CD4-positive, CD25-positive, alpha-beta regulatory T cell (primary cell): Measurements from ENCODE around the gene JSRP1. TPM values are rescaled to one million over a fixed set of nuclear protein-coding genes. Genes with fewer than 3 reads are reported as not detected.

ENCODE experiments used
- ATAC-seq, 2 donors: fragments of 150-1000 bp; cut with Tn5 transposase; one replicate each; pipeline ENCODE4 v1.10.0; 2021; ENCODE audit warnings: low read depth in 2 of 2, moderate number of reproducible peaks in 2 of 2, moderate library complexity in 1 of 2
- DNase-seq, 3 donors: peaks; one replicate each; pipeline versions ENCODE4 v3.0.0 to v3.0.0-alpha.2; 2012 to 2022; ENCODE audit warnings: mixed read lengths in 1 of 3
- H3K27ac ChIP-seq: one replicate; pipeline ENCODE4 v1.7.0; 2013; ENCODE audit warnings: mild to moderate bottlenecking, low read length; ENCODE audit not compliant: insufficient read depth, poor library complexity, severe bottlenecking
- H3K27me3 ChIP-seq: one replicate; pipeline ENCODE4 v1.7.0; 2013; ENCODE audit warnings: low read length; ENCODE audit not compliant: control insufficient read depth, insufficient read depth
- H3K36me3 ChIP-seq: one replicate; pipeline ENCODE4 v1.7.0; 2013; ENCODE audit warnings: mild to moderate bottlenecking, low read length, moderate library complexity; ENCODE audit not compliant: control insufficient read depth, insufficient read depth
- H3K4me1 ChIP-seq: 2 replicates; pipeline ENCODE4 v1.7.0; 2013; ENCODE audit warnings: mild to moderate bottlenecking, low read length; ENCODE audit not compliant: insufficient read depth, control insufficient read depth, poor library complexity, severe bottlenecking
- H3K4me3 ChIP-seq: one replicate; pipeline ENCODE4 v1.7.0; 2013; ENCODE audit warnings: low read depth, mild to moderate bottlenecking, low read length, moderate library complexity
- H3K9me3 ChIP-seq, 2 experiments: 1 replicate in 1 of 2; 2 replicates in 1 of 2; pipeline ENCODE4 v1.7.0; 2013; ENCODE audit warnings: low read length in 2 of 2, mild to moderate bottlenecking in 1 of 2, moderate library complexity in 1 of 2; ENCODE audit not compliant: control insufficient read depth in 2 of 2
- H3K27ac Mint-ChIP-seq, 3 donors: one replicate each; pipeline ENCODE4 v1.8.0; 2020 to 2022; ENCODE audit warnings: mild to moderate bottlenecking in 3 of 3, mixed read lengths in 3 of 3, moderate library complexity in 2 of 3
- H3K27me3 Mint-ChIP-seq: one replicate; pipeline ENCODE4 v1.8.0; 2022; ENCODE audit warnings: mild to moderate bottlenecking, mixed read lengths
- H3K36me3 Mint-ChIP-seq: one replicate; pipeline ENCODE4 v1.8.0; 2020; ENCODE audit warnings: mixed read lengths
- H3K4me1 Mint-ChIP-seq, 4 donors: one replicate each; pipeline ENCODE4 v1.8.0; 2020 to 2022; ENCODE audit warnings: mixed read lengths in 4 of 4, mild to moderate bottlenecking in 1 of 4
- H3K4me3 Mint-ChIP-seq, 4 donors: one replicate each; pipeline ENCODE4 v1.8.0; 2020 to 2022; ENCODE audit warnings: mild to moderate bottlenecking in 4 of 4, mixed read lengths in 4 of 4, moderate library complexity in 3 of 4
- H3K9me3 Mint-ChIP-seq, 7 donors: one replicate each; pipeline ENCODE4 v1.8.0; 2020 to 2022; ENCODE audit warnings: mixed read lengths in 7 of 7, mild to moderate bottlenecking in 3 of 7, moderate library complexity in 2 of 7
- polyA plus RNA-seq, 4 donors: library from polyadenylated mRNA; unstranded; fragments of 300-500 nt; fragmentation: Illumina TruSeq; gene quantifications; one replicate each; pipeline ENCODE4 v1.2.3, GENCODE V29; 2021
- total RNA-seq: library from RNA; stranded (reverse); gene quantifications from one replicate; pipeline ENCODE4 v1.2.3, GENCODE V29; 2022

JSRP1 gene
- total and polyA plus RNA-seq, 5 donors from 2014 or later = 0.89 to 2.4 (median 1.6) TPM

- Histone ChIP-seq H3K27ac (no peak overlapping the region), H3K36me3 (peaks cover 8% of the 10 kb centered on the region), H3K9me3 (no peaks in the 10 kb centered on the region), H3K27me3 (no peaks in the 10 kb centered on the region), H3K4me3 (no peak overlapping the region), H3K4me1 (no peaks in the 10 kb centered on the region)
- peaks cover 0 to 1% (median 0%) of the 10 kb centered on the region in 4 donors for H3K4me1 Mint-ChIP-seq
- H3K4me3 Mint-ChIP-seq = no peak overlapping the region
- ATAC-seq = no peak
- DNase-seq = no peak
- no peaks in the 10 kb centered on the region for H3K27me3 Mint-ChIP-seq
- peaks cover 0 to 2% (median 0%) of the 10 kb centered on the region in 7 donors for H3K9me3 Mint-ChIP-seq
- peaks cover 5% of the 10 kb centered on the region for H3K36me3 Mint-ChIP-seq
- H3K27ac Mint-ChIP-seq = no peak overlapping the region
These were observed 30.7 kb downstream of the JSRP1 start for GRCh38 chr19:2225415-2226050.

GRCh38 chr19:2224754-2225349, 31.4 kb downstream of the JSRP1 start:
- Mint-ChIP-seq H3K36me3 (peaks cover 5% of the 10 kb centered on the region), H3K27me3 (no peaks in the 10 kb centered on the region), H3K9me3 (peaks cover 0 to 2% (median 0%) of the 10 kb centered on the region in 7 donors), H3K4me3 (no peak overlapping the region), H3K27ac (peak overlapping the region in 2 of 3 donors; percentile 67 to 71), H3K4me1 (no peaks in the 10 kb centered on the region)
- Histone ChIP-seq H3K36me3 (peaks cover 10% of the 10 kb centered on the region), H3K4me1 (no peaks in the 10 kb centered on the region), H3K27me3 (no peaks in the 10 kb centered on the region), H3K4me3 (no peak overlapping the region), H3K9me3 (no peaks in the 10 kb centered on the region), H3K27ac (no peak overlapping the region)
- DNase-seq (no peak), ATAC-seq (no peak)

- Histone ChIP-seq H3K4me1 (no peaks in the 10 kb centered on the region), H3K27me3 (no peaks in the 10 kb centered on the region), H3K36me3 (peaks cover 10% of the 10 kb centered on the region), H3K27ac (no peak overlapping the region), H3K9me3 (no peaks in the 10 kb centered on the region), H3K4me3 (no peak overlapping the region)
- Mint-ChIP-seq H3K4me1 (no peaks in the 10 kb centered on the region), H3K36me3 (peaks cover 5% of the 10 kb centered on the region), H3K4me3 (no peak overlapping the region), H3K27me3 (no peaks in the 10 kb centered on the region), H3K9me3 (peaks cover 0 to 2% (median 0%) of the 10 kb centered on the region in 7 donors), H3K27ac (peak overlapping the region in 1 of 3 donors; percentile 9)
- peak in 1 of 2 donors; percentile 29 for ATAC-seq
- DNase-seq = no peak
These were observed 32.3 kb downstream of the JSRP1 start for GRCh38 chr19:2223959-2224358.

GRCh38 chr19:2223391-2223790, 32.8 kb downstream of the JSRP1 start:
- no peaks in the 10 kb centered on the region for H3K4me1 ChIP-seq
- H3K4me1 Mint-ChIP-seq = no peaks in the 10 kb centered on the region
- H3K27me3 ChIP-seq = no peaks in the 10 kb centered on the region
- no peak for ATAC-seq
- peaks cover 0 to 2% (median 0%) of the 10 kb centered on the region in 7 donors for H3K9me3 Mint-ChIP-seq
- DNase-seq = no peak
- no peaks in the 10 kb centered on the region for H3K9me3 ChIP-seq
- H3K27ac Mint-ChIP-seq = no peak overlapping the region
- H3K4me3 Mint-ChIP-seq = no peak overlapping the region
- H3K27ac ChIP-seq = no peak overlapping the region
- no peak overlapping the region for H3K4me3 ChIP-seq
- H3K36me3 ChIP-seq = peaks cover 10% of the 10 kb centered on the region
- H3K27me3 Mint-ChIP-seq = no peaks in the 10 kb centered on the region
- peaks cover 5% of the 10 kb centered on the region for H3K36me3 Mint-ChIP-seq

- Histone ChIP-seq H3K9me3 (no peaks in the 10 kb centered on the region), H3K27me3 (no peaks in the 10 kb centered on the region), H3K4me1 (no peaks in the 10 kb centered on the region), H3K36me3 (peaks cover 16% of the 10 kb centered on the region), H3K27ac (no peak overlapping the region), H3K4me3 (no peak overlapping the region)
- ATAC-seq = no peak
- no peaks in the 10 kb centered on the region for H3K4me1 Mint-ChIP-seq
- H3K27me3 Mint-ChIP-seq = no peaks in the 10 kb centered on the region
- H3K9me3 Mint-ChIP-seq = peaks cover 0 to 2% (median 0%) of the 10 kb centered on the region in 7 donors
- no peak for DNase-seq
- no peak overlapping the region for H3K27ac Mint-ChIP-seq
- no peak overlapping the region for H3K4me3 Mint-ChIP-seq
- H3K36me3 Mint-ChIP-seq = peaks cover 9% of the 10 kb centered on the region
These were observed 34.3 kb downstream of the JSRP1 start for GRCh38 chr19:2221918-2222317.

GRCh38 chr19:2221250-2221831, 34.9 kb downstream of the JSRP1 start:
- H3K27ac Mint-ChIP-seq = no peak overlapping the region
- H3K36me3 Mint-ChIP-seq = peaks cover 10% of the 10 kb centered on the region
- no peak for ATAC-seq

GRCh38 chr19:2219726-2220125, 36.5 kb downstream of the JSRP1 start:
- Mint-ChIP-seq H3K4me3 (no peak overlapping the region), H3K27ac (no peak overlapping the region), H3K36me3 (peaks cover 9% of the 10 kb centered on the region), H3K4me1 (peaks cover 0 to 9% (median 0%) of the 10 kb centered on the region in 4 donors), H3K27me3 (no peaks in the 10 kb centered on the region), H3K9me3 (peaks cover 0 to 2% (median 0%) of the 10 kb centered on the region in 7 donors)
- Histone ChIP-seq H3K27ac (no peak overlapping the region), H3K9me3 (no peaks in the 10 kb centered on the region), H3K27me3 (no peaks in the 10 kb centered on the region), H3K4me1 (no peaks in the 10 kb centered on the region), H3K4me3 (no peak overlapping the region), H3K36me3 (peaks cover 16% of the 10 kb centered on the region)
- no peak for DNase-seq
- no peak for ATAC-seq

More at GRCh38 chr19:2221250-2221831, 34.9 kb downstream of the JSRP1 start:
- no peak for DNase-seq
- Mint-ChIP-seq H3K4me1 (no peaks in the 10 kb centered on the region), H3K27me3 (no peaks in the 10 kb centered on the region), H3K9me3 (peaks cover 0 to 2% (median 0%) of the 10 kb centered on the region in 7 donors), H3K4me3 (no peak overlapping the region)
- H3K36me3 ChIP-seq = peaks cover 16% of the 10 kb centered on the region
- no peak overlapping the region for H3K27ac ChIP-seq
- H3K27me3 ChIP-seq = no peaks in the 10 kb centered on the region
- no peak overlapping the region for H3K4me3 ChIP-seq
- no peaks in the 10 kb centered on the region for H3K4me1 ChIP-seq
- no peaks in the 10 kb centered on the region for H3K9me3 ChIP-seq
